ENCODE data around the gene PREPL. TPM values are rescaled to one million over a fixed set of nuclear protein-coding genes. Genes with fewer than 3 reads are reported as not detected.

PREPL gene
- total RNA-seq, 4 donors from 2014 or later: 21.5 to 47.4 (median 28.2) TPM

DNA sequence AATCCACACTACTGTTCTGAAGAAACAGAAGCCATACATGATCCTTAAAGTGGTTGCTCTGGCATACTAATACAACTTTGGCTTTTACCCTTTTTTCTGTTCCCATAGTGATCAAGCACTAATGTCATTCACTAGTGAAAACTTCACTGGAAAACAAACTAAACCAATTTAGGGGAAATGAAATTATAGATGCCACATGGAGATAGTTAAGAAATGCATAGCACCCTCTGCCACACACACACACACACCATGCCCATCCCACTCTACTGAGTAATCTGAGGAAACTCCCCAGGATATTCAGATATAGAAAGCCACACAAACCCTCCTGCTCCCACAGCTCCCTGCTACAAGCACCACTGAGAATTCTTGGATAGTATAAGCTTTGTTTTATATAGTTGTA is 46.9 kb downstream of the PREPL start:
- no peak for TF ChIP-seq CTCF (IDR thresholded peaks at IDR 0.05; ENCODE audit: low read depth)

GRCh38 chr2:44310287-44310686 is 51.0 kb downstream of the PREPL start:
- no peak for TF ChIP-seq CTCF (IDR thresholded peaks at IDR 0.05; ENCODE audit: low read depth)

DNA sequence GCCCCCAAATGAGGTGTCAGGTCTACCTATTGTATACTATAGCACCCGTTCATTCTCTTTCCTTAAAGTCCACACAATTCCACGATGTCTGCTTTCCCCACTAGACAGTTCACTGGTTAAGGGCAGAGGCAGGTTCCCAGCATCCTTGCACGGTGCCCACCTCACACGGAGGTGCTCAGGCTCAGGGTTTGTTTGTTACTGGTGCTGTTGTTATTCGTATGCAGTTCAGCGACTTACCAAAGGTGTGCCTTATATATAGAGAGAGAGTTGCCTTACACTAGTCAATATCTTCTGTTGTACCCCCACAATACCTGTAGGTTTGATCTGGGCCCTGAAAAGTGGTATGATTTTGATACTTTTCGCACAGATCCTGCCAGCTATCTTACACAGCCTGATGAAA is 55.4 kb downstream of the PREPL start:
- no peak for TF ChIP-seq CTCF (IDR thresholded peaks at IDR 0.05; ENCODE audit: low read depth)

- no peak for TF ChIP-seq CTCF (IDR thresholded peaks at IDR 0.05; ENCODE audit: low read depth)
Observed at GRCh38 chr2:44304258-44304657, 57.0 kb downstream of the PREPL start.

- no peak for TF ChIP-seq CTCF (IDR thresholded peaks at IDR 0.05; ENCODE audit: low read depth)
Observed at GRCh38 chr2:44301111-44301510, 60.2 kb downstream of the PREPL start.

DNA sequence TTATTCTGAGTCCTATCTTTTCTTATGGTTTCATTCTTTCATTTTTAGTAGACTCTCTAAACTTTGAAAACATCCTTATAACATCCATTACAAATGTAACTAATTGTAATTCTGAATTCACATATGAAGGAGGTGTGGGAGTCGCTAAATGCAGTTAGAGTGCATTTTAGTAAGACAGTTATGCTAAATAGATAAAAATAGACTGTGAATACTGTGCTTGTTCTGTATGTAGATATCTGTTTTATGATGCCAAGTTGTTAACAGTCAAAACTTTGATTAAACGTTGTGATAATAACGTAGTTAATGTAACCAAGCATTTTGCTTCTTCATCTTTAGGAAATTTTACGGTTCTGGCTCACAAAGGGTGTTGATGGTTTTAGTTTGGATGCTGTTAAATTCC is 61.7 kb downstream of the PREPL start:
- TF ChIP-seq CTCF (IDR thresholded peaks at IDR 0.05; ENCODE audit: low read depth): no peak

DNA sequence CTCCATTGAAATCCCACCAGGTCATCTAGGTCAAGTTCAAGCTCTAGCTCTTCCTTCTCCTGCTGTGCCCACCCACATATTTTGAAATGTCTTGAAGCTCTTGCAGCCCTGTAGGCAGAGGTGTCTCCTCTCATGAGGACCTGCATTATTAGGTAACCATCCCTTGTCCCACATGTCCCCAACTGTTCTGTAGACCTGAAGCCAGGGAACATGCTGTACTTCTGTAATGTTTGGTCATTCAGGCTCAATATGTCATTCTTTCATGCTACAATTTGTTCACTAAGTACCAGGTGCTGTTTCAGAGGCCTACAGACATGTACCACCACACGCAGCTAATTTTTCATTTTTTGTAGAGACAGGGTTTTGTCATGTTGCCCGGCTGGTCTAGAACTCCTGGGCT is 63.9 kb downstream of the PREPL start:
- no peak for TF ChIP-seq CTCF (IDR thresholded peaks at IDR 0.05; ENCODE audit: low read depth)

Measured in subcutaneous adipose tissue (tissue), 4 donors.